Measurements from ENCODE around the gene NRF1.

GRCh38 chr7:129604713-129605437, 6.6 kb upstream of the NRF1 start:
- no peak for TF ChIP-seq RFX5 (IDR thresholded peaks at IDR 0.05; ENCODE audit: low read depth, low read length)
- no peak for TF ChIP-seq ESRRA (IDR thresholded peaks at IDR 0.05; ENCODE audit: low read length)
- TF ChIP-seq BRCA1 (IDR thresholded peaks at IDR 0.05; ENCODE audit: low read depth, low read length) = no peak
- no peak for TF ChIP-seq POLR2AphosphoS2 (IDR thresholded peaks at IDR 0.05; ENCODE audit: low read depth, low read length)
- TF ChIP-seq CHD2 (IDR thresholded peaks at IDR 0.05; ENCODE audit: borderline replicate concordance, low read depth, low read length) = no peak
- TF ChIP-seq, protein P1, sequence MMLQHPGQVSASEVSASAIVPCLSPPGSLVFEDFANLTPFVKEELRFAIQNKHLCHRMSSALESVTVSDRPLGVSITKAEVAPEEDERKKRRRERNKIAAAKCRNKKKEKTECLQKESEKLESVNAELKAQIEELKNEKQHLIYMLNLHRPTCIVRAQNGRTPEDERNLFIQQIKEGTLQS (IDR thresholded peaks at IDR 0.05; ENCODE audit: borderline replicate concordance, extremely low read depth, low read depth, low read length) = no peak
- TF ChIP-seq, protein P2, sequence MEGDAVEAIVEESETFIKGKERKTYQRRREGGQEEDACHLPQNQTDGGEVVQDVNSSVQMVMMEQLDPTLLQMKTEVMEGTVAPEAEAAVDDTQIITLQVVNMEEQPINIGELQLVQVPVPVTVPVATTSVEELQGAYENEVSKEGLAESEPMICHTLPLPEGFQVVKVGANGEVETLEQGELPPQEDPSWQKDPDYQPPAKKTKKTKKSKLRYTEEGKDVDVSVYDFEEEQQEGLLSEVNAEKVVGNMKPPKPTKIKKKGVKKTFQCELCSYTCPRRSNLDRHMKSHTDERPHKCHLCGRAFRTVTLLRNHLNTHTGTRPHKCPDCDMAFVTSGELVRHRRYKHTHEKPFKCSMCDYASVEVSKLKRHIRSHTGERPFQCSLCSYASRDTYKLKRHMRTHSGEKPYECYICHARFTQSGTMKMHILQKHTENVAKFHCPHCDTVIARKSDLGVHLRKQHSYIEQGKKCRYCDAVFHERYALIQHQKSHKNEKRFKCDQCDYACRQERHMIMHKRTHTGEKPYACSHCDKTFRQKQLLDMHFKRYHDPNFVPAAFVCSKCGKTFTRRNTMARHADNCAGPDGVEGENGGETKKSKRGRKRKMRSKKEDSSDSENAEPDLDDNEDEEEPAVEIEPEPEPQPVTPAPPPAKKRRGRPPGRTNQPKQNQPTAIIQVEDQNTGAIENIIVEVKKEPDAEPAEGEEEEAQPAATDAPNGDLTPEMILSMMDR (IDR thresholded peaks at IDR 0.05 in 2 of 3, conservative IDR thresholded peaks at IDR 0.05 in 1 of 3; ENCODE audit: control insufficient read depth in 2 of 3, extremely low read depth in 1 of 3, insufficient read depth in 1 of 3, low read depth in 3 of 3, low read length in 3 of 3) = no peak
- TF ChIP-seq SRF (IDR thresholded peaks at IDR 0.05; ENCODE audit: low read depth in 2 of 2, low read length in 2 of 2) = no peak
- no peak for TF ChIP-seq SMC3 (IDR thresholded peaks at IDR 0.05; ENCODE audit: borderline replicate concordance, low read length)
